Epithelial cell of esophagus (primary cell): ENCODE results near the gene SLC39A8.
"Not testable (repeated sequence)": the region's sequence is repeated elsewhere in the genome, so short reads cannot be mapped to it uniquely, and the experiment has no call there.

Source experiments
- DNase-seq: peaks from one replicate; pipeline ENCODE4 v3.0.0; 2010; ENCODE audit warnings: low read depth
- H3K4me3 ChIP-seq: 2 replicates; pipeline ENCODE4 v1.5.1; 2011; ENCODE audit warnings: mild to moderate bottlenecking, low read length, control low read depth
- CTCF ChIP-seq: IDR thresholded peaks from 2 replicates; pipeline ENCODE4 v1.5.1; 2011; ENCODE audit warnings: low read depth, mild to moderate bottlenecking, low read length, control low read depth, inconsistent platforms; ENCODE audit not compliant: insufficient read depth; ENCODE audit errors: missing control alignments

Gene SLC39A8

GRCh38 chr4:102362922-102363432 is 17.7 kb upstream of the SLC39A8 start:
- DNase-seq: no peak
- no peak overlapping the region for H3K4me3 ChIP-seq
- no peak for TF ChIP-seq CTCF

- H3K4me3 ChIP-seq: no peak overlapping the region
- no peak for DNase-seq
- TF ChIP-seq CTCF: no peak
Observed at GRCh38 chr4:102358128-102358527, 12.8 kb upstream of the SLC39A8 start.

- not testable (repeated sequence) for DNase-seq
Observed at GRCh38 chr4:102357637-102358036, 12.4 kb upstream of the SLC39A8 start.

GRCh38 chr4:102356562-102357202 is 11.4 kb upstream of the SLC39A8 start:
- no peak for DNase-seq
- no peak for TF ChIP-seq CTCF
- no peak overlapping the region for H3K4me3 ChIP-seq

More at GRCh38 chr4:102357637-102358036, 12.4 kb upstream of the SLC39A8 start:
- not testable (repeated sequence) for H3K4me3 ChIP-seq

GRCh38 chr4:102355748-102356147 is 10.5 kb upstream of the SLC39A8 start:
- DNase-seq: no peak
- no peak for TF ChIP-seq CTCF
- H3K4me3 ChIP-seq: no peak overlapping the region

- H3K4me3 ChIP-seq: no peak overlapping the region
- DNase-seq: no peak
- TF ChIP-seq CTCF: no peak
Observed at GRCh38 chr4:102354671-102355454, 9.6 kb upstream of the SLC39A8 start.

- H3K4me3 ChIP-seq: no peak overlapping the region
- no peak for DNase-seq
- TF ChIP-seq CTCF: no peak
Observed at GRCh38 chr4:102352781-102353180, 7.5 kb upstream of the SLC39A8 start.
